WTC11 (cell line): ENCODE measurements around the gene SSX4B. TPM values are rescaled to one million over a fixed set of nuclear protein-coding genes. Genes with fewer than 3 reads are reported as not detected.
A peak's percentile ranks its signal among the peaks of the same experiment; 100 is the strongest.
"Not testable (repeated sequence)": the region's sequence is repeated elsewhere in the genome, so short reads cannot be mapped to it uniquely, and the experiment has no call there.

Source experiments
- ATAC-seq: fragments of 200-7000 bp; cut with Tn5 transposase; 2 replicates; pipeline ENCODE4 v1.10.0; 2021; ENCODE audit warnings: mild to moderate bottlenecking, moderate library complexity
- CTCF ChIA-PET: fragments of 300-600 bp; sonication (Branson Sonifier 250); formaldehyde crosslinking; loops from one replicate; lab custom pipeline; 2021; ENCODE audit warnings: antibody characterized with exemption; lab: Charles Lee
- POLR2A ChIA-PET: fragments of 350-600 bp; sonication (Branson Sonifier 250); formaldehyde crosslinking; loops from one replicate; lab custom pipeline; 2021; ENCODE audit warnings: antibody characterized with exemption; lab: Charles Lee
- DNase-seq: peaks from one replicate; pipeline ENCODE4 v3.0.0; 2021; ENCODE audit warnings: low spot score
- H3K27ac Mint-ChIP-seq: 2 replicates; pipeline ENCODE4 v1.8.0; 2021; ENCODE audit warnings: mixed read lengths
- H3K27me3 Mint-ChIP-seq: 2 replicates; pipeline ENCODE4 v1.8.0; 2021; ENCODE audit warnings: low read depth, mild to moderate bottlenecking, moderate library complexity, mixed read lengths
- H3K36me3 Mint-ChIP-seq: 2 replicates; pipeline ENCODE4 v1.8.0; 2021; ENCODE audit warnings: mixed read lengths
- H3K4me1 Mint-ChIP-seq: 2 replicates; pipeline ENCODE4 v1.8.0; 2022; ENCODE audit warnings: mixed read lengths
- H3K4me3 Mint-ChIP-seq: 2 replicates; pipeline ENCODE4 v1.8.0; 2021; ENCODE audit warnings: mild to moderate bottlenecking, moderate library complexity, mixed read lengths
- H3K9me3 Mint-ChIP-seq: 2 replicates; pipeline ENCODE4 v1.8.0; 2021; ENCODE audit warnings: mixed read lengths
- HMGA2 ChIP-seq: fragments of 250-450 bp; sonication (Bioruptor Pico); IDR thresholded peaks from 2 replicates; pipeline ENCODE4 v1.4.0; 2021; ENCODE audit warnings: mild to moderate bottlenecking, moderate library complexity
- MYBL2 ChIP-seq: sonication (generic); formaldehyde crosslinking; IDR thresholded peaks from 2 replicates; pipeline ENCODE4 v1.8.1; 2023; ENCODE audit warnings: mild to moderate bottlenecking, moderate library complexity, missing genetic modification reagents
- NR1H2 ChIP-seq: sonication (generic); formaldehyde crosslinking; IDR thresholded peaks from 2 replicates; pipeline ENCODE4 v1.9.0; 2021; ENCODE audit warnings: mild to moderate bottlenecking, moderate library complexity, missing genetic modification reagents
- RELA ChIP-seq: sonication (generic); formaldehyde crosslinking; IDR thresholded peaks from 2 replicates; pipeline ENCODE4 v1.8.1; 2022; ENCODE audit warnings: missing genetic modification reagents, mild to moderate bottlenecking, borderline replicate concordance
- RORB ChIP-seq: fragments of 250-450 bp; sonication (Bioruptor Pico); IDR thresholded peaks from 2 replicates; pipeline ENCODE4 v1.9.0; 2021; ENCODE audit warnings: mild to moderate bottlenecking
- total RNA-seq: library from RNA; stranded (reverse); gene quantifications from 3 replicates; pipeline ENCODE4 v1.2.3, GENCODE V29; 2021
- TF ChIP-seq, protein P1 (sequence below): sonication (generic); formaldehyde crosslinking; IDR thresholded peaks from 2 replicates; pipeline ENCODE4 v1.8.1; 2023; ENCODE audit warnings: mild to moderate bottlenecking, moderate library complexity, missing genetic modification reagents
- TF ChIP-seq, protein P2 (sequence below): sonication (generic); formaldehyde crosslinking; IDR thresholded peaks from 2 replicates; pipeline ENCODE4 v1.8.0; 2023; ENCODE audit warnings: missing genetic modification reagents
- TF ChIP-seq, protein P3 (sequence below): sonication (generic); formaldehyde crosslinking; IDR thresholded peaks from 2 replicates; pipeline ENCODE4 v1.8.0; 2023; ENCODE audit warnings: mild to moderate bottlenecking, missing genetic modification reagents
- TF ChIP-seq, protein P4 (sequence below): fragments of 250-450 bp; sonication (Bioruptor Pico); IDR thresholded peaks from 2 replicates; pipeline ENCODE4 v2.1.2; 2022; ENCODE audit warnings: mild to moderate bottlenecking, moderate library complexity
- TF ChIP-seq, protein P5 (sequence below): sonication (generic); formaldehyde crosslinking; conservative IDR thresholded peaks from 2 replicates; pipeline ENCODE4 v1.8.1; 2022; ENCODE audit warnings: mild to moderate bottlenecking, missing genetic modification reagents
- TF ChIP-seq, protein P6 (sequence below): sonication (generic); formaldehyde crosslinking; IDR thresholded peaks from 2 replicates; pipeline ENCODE4 v1.8.1; 2022; ENCODE audit warnings: mild to moderate bottlenecking, moderate library complexity, missing genetic modification reagents
- TF ChIP-seq, protein P7 (sequence below): sonication (generic); formaldehyde crosslinking; conservative IDR thresholded peaks from 2 replicates; pipeline ENCODE4 v1.8.1; 2023; ENCODE audit warnings: mild to moderate bottlenecking, low read depth, missing genetic modification reagents, moderate library complexity
- TF ChIP-seq, protein P8 (sequence below): fragments of 250-450 bp; sonication (Bioruptor Pico); conservative IDR thresholded peaks from 2 replicates; pipeline ENCODE4 v1.9.0; 2021; ENCODE audit warnings: mild to moderate bottlenecking

Gene SSX4B
- total RNA-seq, 1 experiment from 2014 or later = 0.17 TPM

DNA sequence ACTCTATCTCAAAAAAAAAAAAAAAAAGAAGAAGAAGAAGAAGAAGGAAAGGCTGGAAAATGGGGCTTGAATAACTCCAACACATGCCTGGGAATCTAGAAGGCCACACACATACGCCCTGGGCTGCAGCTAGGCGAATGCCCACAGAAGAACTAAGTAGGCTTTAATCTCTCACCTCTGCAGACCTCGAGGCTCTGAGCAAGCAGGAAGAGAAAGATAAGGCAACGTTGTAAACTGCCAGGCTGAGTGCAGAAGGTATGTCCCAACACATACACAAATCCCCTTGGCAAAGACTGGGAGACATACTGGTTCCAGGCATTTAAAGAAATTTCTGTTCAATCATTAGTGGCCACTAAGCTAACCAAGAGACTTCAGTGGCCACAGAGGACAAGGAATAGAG, 39.9 kb upstream of the SSX4B start:
- POLR2A ChIA-PET = no interaction called here
- H3K36me3 Mint-ChIP-seq = no peaks in the 10 kb centered on the region

DNA sequence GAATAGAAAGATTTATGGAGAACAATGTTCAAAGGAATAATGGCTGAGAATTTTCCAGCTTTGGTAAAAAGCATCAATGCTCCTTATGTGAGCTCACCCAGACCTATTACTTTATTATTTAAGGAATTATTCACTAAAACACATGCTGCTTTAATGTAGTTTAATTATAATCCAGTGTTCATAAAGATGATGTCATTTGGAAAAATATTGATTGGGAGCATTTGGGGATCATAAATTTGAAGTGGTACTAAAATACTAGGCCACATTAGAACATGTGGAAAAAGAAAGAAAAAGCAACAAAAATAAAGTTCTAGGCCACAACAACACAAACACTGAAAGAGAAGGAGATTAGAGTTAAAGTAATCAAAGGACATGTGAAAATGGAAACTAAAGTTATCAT, 38.3 kb upstream of the SSX4B start:
- Mint-ChIP-seq H3K27ac (no peak overlapping the region), H3K36me3 (no peaks in the 10 kb centered on the region)
- no peak for DNase-seq
- no peak for TF ChIP-seq NR1H2
- TF ChIP-seq, protein P1, sequence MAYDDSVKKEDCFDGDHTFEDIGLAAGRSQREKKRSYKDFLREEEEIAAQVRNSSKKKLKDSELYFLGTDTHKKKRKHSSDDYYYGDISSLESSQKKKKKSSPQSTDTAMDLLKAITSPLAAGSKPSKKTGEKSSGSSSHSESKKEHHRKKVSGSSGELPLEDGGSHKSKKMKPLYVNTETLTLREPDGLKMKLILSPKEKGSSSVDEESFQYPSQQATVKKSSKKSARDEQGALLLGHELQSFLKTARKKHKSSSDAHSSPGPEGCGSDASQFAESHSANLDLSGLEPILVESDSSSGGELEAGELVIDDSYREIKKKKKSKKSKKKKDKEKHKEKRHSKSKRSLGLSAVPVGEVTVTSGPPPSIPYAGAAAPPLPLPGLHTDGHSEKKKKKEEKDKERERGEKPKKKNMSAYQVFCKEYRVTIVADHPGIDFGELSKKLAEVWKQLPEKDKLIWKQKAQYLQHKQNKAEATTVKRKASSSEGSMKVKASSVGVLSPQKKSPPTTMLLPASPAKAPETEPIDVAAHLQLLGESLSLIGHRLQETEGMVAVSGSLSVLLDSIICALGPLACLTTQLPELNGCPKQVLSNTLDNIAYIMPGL (CRISPR knock-in tag) = no peak
- TF ChIP-seq, protein P2, sequence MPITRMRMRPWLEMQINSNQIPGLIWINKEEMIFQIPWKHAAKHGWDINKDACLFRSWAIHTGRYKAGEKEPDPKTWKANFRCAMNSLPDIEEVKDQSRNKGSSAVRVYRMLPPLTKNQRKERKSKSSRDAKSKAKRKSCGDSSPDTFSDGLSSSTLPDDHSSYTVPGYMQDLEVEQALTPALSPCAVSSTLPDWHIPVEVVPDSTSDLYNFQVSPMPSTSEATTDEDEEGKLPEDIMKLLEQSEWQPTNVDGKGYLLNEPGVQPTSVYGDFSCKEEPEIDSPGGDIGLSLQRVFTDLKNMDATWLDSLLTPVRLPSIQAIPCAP (CRISPR knock-in tag) = no peak
- TF ChIP-seq, all 79 proteins: peak for 0
- no peak overlapping the region for H3K4me3 Mint-ChIP-seq
- no peaks in the 10 kb centered on the region; the same call in 1 of the 2 replicates for H3K27me3 Mint-ChIP-seq
- no peak for ATAC-seq
- CTCF ChIA-PET = no interaction called here
- H3K4me1 Mint-ChIP-seq = no peaks in the 10 kb centered on the region
- H3K9me3 Mint-ChIP-seq = no peaks in the 10 kb centered on the region
- POLR2A ChIA-PET = no interaction called here

More for the DNA sequence above, 39.9 kb upstream of the SSX4B start:
- H3K27ac Mint-ChIP-seq = no peak overlapping the region
- DNase-seq (no peak), ATAC-seq (no peak)
- CTCF ChIA-PET = no interaction called here
- H3K9me3 Mint-ChIP-seq = no peaks in the 10 kb centered on the region
- no peak for TF ChIP-seq MYBL2 (CRISPR knock-in tag)
- TF ChIP-seq, protein P3, sequence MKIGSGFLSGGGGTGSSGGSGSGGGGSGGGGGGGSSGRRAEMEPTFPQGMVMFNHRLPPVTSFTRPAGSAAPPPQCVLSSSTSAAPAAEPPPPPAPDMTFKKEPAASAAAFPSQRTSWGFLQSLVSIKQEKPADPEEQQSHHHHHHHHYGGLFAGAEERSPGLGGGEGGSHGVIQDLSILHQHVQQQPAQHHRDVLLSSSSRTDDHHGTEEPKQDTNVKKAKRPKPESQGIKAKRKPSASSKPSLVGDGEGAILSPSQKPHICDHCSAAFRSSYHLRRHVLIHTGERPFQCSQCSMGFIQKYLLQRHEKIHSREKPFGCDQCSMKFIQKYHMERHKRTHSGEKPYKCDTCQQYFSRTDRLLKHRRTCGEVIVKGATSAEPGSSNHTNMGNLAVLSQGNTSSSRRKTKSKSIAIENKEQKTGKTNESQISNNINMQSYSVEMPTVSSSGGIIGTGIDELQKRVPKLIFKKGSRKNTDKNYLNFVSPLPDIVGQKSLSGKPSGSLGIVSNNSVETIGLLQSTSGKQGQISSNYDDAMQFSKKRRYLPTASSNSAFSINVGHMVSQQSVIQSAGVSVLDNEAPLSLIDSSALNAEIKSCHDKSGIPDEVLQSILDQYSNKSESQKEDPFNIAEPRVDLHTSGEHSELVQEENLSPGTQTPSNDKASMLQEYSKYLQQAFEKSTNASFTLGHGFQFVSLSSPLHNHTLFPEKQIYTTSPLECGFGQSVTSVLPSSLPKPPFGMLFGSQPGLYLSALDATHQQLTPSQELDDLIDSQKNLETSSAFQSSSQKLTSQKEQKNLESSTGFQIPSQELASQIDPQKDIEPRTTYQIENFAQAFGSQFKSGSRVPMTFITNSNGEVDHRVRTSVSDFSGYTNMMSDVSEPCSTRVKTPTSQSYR (CRISPR knock-in tag) = no peak
- TF ChIP-seq, protein P4, sequence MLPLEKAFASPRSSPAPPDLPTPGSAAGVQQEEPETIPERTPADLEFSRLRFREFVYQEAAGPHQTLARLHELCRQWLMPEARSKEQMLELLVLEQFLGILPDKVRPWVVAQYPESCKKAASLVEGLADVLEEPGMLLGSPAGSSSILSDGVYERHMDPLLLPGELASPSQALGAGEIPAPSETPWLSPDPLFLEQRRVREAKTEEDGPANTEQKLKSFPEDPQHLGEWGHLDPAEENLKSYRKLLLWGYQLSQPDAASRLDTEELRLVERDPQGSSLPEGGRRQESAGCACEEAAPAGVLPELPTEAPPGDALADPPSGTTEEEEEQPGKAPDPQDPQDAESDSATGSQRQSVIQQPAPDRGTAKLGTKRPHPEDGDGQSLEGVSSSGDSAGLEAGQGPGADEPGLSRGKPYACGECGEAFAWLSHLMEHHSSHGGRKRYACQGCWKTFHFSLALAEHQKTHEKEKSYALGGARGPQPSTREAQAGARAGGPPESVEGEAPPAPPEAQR (CRISPR knock-in tag) = no peak
- TF ChIP-seq, protein P5, sequence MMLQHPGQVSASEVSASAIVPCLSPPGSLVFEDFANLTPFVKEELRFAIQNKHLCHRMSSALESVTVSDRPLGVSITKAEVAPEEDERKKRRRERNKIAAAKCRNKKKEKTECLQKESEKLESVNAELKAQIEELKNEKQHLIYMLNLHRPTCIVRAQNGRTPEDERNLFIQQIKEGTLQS (CRISPR knock-in tag) = no peak
- no peak for TF ChIP-seq RORB
- TF ChIP-seq, protein P6, sequence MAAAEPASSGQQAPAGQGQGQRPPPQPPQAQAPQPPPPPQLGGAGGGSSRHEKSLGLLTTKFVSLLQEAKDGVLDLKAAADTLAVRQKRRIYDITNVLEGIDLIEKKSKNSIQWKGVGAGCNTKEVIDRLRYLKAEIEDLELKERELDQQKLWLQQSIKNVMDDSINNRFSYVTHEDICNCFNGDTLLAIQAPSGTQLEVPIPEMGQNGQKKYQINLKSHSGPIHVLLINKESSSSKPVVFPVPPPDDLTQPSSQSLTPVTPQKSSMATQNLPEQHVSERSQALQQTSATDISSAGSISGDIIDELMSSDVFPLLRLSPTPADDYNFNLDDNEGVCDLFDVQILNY (CRISPR knock-in tag) = no peak
- TF ChIP-seq HMGA2 (CRISPR knock-in tag) = no peak
- TF ChIP-seq, protein P7, sequence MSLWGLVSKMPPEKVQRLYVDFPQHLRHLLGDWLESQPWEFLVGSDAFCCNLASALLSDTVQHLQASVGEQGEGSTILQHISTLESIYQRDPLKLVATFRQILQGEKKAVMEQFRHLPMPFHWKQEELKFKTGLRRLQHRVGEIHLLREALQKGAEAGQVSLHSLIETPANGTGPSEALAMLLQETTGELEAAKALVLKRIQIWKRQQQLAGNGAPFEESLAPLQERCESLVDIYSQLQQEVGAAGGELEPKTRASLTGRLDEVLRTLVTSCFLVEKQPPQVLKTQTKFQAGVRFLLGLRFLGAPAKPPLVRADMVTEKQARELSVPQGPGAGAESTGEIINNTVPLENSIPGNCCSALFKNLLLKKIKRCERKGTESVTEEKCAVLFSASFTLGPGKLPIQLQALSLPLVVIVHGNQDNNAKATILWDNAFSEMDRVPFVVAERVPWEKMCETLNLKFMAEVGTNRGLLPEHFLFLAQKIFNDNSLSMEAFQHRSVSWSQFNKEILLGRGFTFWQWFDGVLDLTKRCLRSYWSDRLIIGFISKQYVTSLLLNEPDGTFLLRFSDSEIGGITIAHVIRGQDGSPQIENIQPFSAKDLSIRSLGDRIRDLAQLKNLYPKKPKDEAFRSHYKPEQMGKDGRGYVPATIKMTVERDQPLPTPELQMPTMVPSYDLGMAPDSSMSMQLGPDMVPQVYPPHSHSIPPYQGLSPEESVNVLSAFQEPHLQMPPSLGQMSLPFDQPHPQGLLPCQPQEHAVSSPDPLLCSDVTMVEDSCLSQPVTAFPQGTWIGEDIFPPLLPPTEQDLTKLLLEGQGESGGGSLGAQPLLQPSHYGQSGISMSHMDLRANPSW = no peak
- TF ChIP-seq RELA (CRISPR knock-in tag) = no peak
- TF ChIP-seq, protein P8, sequence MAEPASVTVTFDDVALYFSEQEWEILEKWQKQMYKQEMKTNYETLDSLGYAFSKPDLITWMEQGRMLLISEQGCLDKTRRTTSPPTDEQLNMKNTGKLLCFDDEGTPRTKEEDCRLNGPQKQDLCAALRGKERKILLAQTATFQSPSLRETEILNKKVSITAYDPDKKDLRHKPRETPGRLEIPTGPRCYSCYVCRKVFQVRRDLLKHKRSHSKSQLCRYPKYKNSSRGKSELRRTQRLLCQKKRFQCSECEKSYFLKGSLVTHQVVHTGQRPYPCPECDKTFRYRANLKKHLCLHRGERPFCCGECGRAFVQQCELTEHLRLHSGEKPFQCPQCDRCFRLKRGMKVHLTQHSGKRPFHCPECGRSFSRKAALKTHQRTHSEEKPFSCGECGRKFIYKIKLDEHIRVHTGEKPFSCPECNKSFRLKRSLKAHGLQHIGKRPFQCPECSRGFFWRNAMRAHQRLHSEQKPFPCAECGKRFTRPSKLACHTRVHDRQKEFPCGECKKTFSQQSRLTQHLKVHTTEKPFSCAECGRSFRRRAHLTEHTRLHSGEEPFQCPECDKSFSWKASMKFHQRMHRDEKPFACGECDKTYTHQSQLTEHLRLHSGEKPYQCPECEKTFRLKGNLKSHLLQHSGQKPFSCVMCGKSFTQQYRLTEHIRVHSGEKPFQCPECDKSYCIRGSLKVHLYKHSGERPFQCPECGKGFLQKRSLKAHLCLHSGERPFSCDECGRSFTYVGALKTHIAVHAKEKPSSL (CRISPR knock-in tag) = no peak
- no peaks in the 10 kb centered on the region for H3K4me1 Mint-ChIP-seq
- no peaks in the 10 kb centered on the region; the same call in 1 of the 2 replicates for H3K27me3 Mint-ChIP-seq
- no peak overlapping the region for H3K4me3 Mint-ChIP-seq

DNA sequence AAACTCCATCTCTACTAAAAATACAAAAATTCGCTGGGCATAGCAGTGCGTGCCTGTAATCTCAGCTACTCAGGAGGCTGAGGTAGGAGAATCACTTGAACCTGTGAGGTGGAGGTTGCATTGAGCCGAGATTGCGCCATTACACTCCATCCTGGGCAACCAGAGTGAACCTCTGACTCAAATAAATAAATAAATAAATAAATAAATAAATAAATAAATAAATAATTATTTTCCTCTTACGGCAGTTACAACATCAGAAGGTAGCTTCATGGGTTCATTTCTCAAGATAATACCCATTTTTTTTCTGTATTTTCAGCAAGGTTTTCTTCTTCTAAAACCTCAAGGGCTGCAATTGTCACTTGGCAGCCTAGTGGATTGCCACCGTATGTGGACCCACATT, 35.4 kb upstream of the SSX4B start:
- H3K4me3 Mint-ChIP-seq, H3K36me3 Mint-ChIP-seq, CTCF ChIA-PET, H3K27me3 Mint-ChIP-seq, POLR2A ChIA-PET, ATAC-seq, H3K27ac Mint-ChIP-seq, H3K9me3 Mint-ChIP-seq, H3K4me1 Mint-ChIP-seq, DNase-seq: not testable (repeated sequence)

DNA sequence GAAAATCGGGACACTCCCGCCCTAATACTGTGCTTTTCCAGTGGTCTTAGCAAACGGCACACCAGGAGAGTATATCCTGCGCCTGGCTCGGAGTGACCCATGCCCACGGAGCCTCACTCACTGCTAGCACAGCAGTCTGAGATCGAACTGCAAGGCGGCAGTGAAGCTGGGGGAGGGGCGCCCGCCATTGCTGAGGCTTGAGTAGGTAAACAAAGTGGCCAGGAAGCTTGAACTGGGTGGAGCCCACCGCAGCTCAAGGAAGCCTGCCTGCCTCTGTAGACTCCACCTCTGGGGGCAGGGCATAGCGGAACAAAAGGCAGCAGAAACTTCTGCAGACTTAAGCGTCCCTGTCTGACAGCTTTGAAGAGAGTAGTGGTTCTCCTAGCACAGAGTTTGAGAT, 22.0 kb upstream of the SSX4B start:
- H3K4me3 Mint-ChIP-seq, ATAC-seq, H3K27ac Mint-ChIP-seq, POLR2A ChIA-PET, H3K4me1 Mint-ChIP-seq, CTCF ChIA-PET: not testable (repeated sequence)
- Mint-ChIP-seq H3K9me3 (peaks cover 20% of the 10 kb centered on the region), H3K27me3 (peaks cover 20% of the 10 kb centered on the region), H3K36me3 (peaks cover 14% of the 10 kb centered on the region; the same call in 1 of the 2 replicates)
- DNase-seq = peak; percentile 17
